HCT116 (cell line): Measurements from ENCODE around the gene RARB. TPM values are rescaled to one million over a fixed set of nuclear protein-coding genes. Genes with fewer than 3 reads are reported as not detected.

Experiments used
- ATAC-seq: fragments of 200-7000 bp; cut with Tn5 transposase; 2 replicates; pipeline ENCODE4 v1.9.1; 2020; ENCODE audit warnings: mild to moderate bottlenecking, moderate library complexity
- BruUV-seq: library from RNA; stranded (reverse); fragments of 400-500 nt; replicated peaks from 2 replicates; lab custom pipeline; 2021; lab: Mats Ljungman, UMichigan
- CTCF ChIA-PET: fragments of 300-600 bp; sonication (Branson Sonifier 250); formaldehyde crosslinking; loops from one replicate; lab custom pipeline; 2021; ENCODE audit warnings: antibody characterized with exemption; lab: Charles Lee
- POLR2A ChIA-PET: fragments of 300-600, 350-600 bp; sonication (Branson Sonifier 250); formaldehyde crosslinking; loops from one replicate; lab custom pipeline; 2021; ENCODE audit warnings: antibody characterized with exemption; lab: Charles Lee
- RAD21 ChIA-PET, 2 experiments: fragments of 300-600 bp; sonication (Branson Sonifier 250); formaldehyde crosslinking; loops; one replicate each; lab custom pipeline; 2023; ENCODE audit warnings: low total read pairs in 2 of 2; ENCODE audit not compliant: uncharacterized antibody in 2 of 2, unreplicated experiment in 2 of 2, low non-redundant PET in 1 of 2; lab: Charles Lee
- DNase-seq: peaks from one replicate; pipeline ENCODE4 v3.0.0-alpha.2; 2010; ENCODE audit warnings: low read depth, low spot score
- H2AFZ ChIP-seq: fragments of 200-600 bp; shearing (Covaris generic), sonication (generic); 2 replicates; pipeline ENCODE4 v1.6.1; 2017; ENCODE audit warnings: low read depth, mixed run types, mixed read lengths, antibody characterized with exemption, low read length; ENCODE audit not compliant: poor library complexity, severe bottlenecking
- H3K27ac ChIP-seq: 2 replicates; pipeline ENCODE4 v1.5.1; 2012; ENCODE audit warnings: low read depth, low read length
- H3K27me3 ChIP-seq: fragments of 200-600 bp; sonication (generic); 2 replicates; pipeline ENCODE4 v1.6.1; 2016; ENCODE audit warnings: mixed run types, low read length, mixed read lengths; ENCODE audit not compliant: insufficient read depth
- H3K36me3 ChIP-seq, 2 experiments: fragments of 200-500 bp in 1 of 2; fragments of 200-600 bp in 1 of 2; sonication (Bioruptor generic) in 1 of 2; sonication (generic) in 1 of 2; 2 replicates each; pipeline versions ENCODE4 v1.5.1 to v1.6.1; 2014 to 2016; ENCODE audit warnings: low read length in 2 of 2, inconsistent platforms in 1 of 2, mixed read lengths in 1 of 2, mixed run types in 1 of 2; ENCODE audit not compliant: insufficient read depth in 2 of 2, control insufficient read depth in 1 of 2
- H3K4me1 ChIP-seq, 2 experiments: fragments of 200-600 bp in 1 of 2; sonication (generic) in 1 of 2; 2 replicates each; pipeline versions ENCODE4 v1.5.1 to v1.6.1; 2012 to 2017; ENCODE audit warnings: low read length in 2 of 2, inconsistent platforms in 1 of 2, mild to moderate bottlenecking in 1 of 2, mixed read lengths in 1 of 2, mixed run types in 1 of 2, moderate library complexity in 1 of 2; ENCODE audit not compliant: insufficient read depth in 2 of 2, control insufficient read depth in 1 of 2
- H3K4me2 ChIP-seq: fragments of 200-600 bp; sonication (generic); 2 replicates; pipeline ENCODE4 v1.6.1; 2017; ENCODE audit warnings: mixed run types, low read length, mixed read lengths
- H3K4me3 ChIP-seq, 2 experiments: fragments of 200-600 bp in 1 of 2; sonication (generic) in 1 of 2; replicated peaks in 1 of 2; 2 replicates each; pipeline ENCODE4 v1.5.1; 2011 to 2016; ENCODE audit warnings: low read length in 2 of 2, control low read depth in 1 of 2, low read depth in 1 of 2, mild to moderate bottlenecking in 1 of 2, mixed read lengths in 1 of 2, mixed run types in 1 of 2
- H3K79me2 ChIP-seq: fragments of 200-600 bp; sonication (generic); 2 replicates; pipeline ENCODE4 v1.6.1; 2017; ENCODE audit warnings: mild to moderate bottlenecking, mixed run types, low read length, moderate library complexity, mixed read lengths; ENCODE audit not compliant: insufficient read depth
- H3K9ac ChIP-seq: fragments of 200-600 bp; sonication (generic); 2 replicates; pipeline ENCODE4 v1.6.1; 2016; ENCODE audit warnings: low read length, mixed read lengths
- H3K9me2 ChIP-seq: fragments of 200-600 bp; sonication (generic), shearing (Covaris generic); 2 replicates; pipeline ENCODE4 v1.6.1; 2017; ENCODE audit warnings: mixed run types, mild to moderate bottlenecking, moderate library complexity; ENCODE audit not compliant: insufficient read depth
- H3K9me3 ChIP-seq, 2 experiments: fragments of 200-500 bp in 1 of 2; fragments of 200-600 bp in 1 of 2; sonication (Bioruptor generic) in 1 of 2; sonication (generic) in 1 of 2; 2 replicates each; pipeline ENCODE4 v1.6.1; 2014 to 2017; ENCODE audit warnings: low read length in 2 of 2, mixed read lengths in 2 of 2, inconsistent platforms in 1 of 2, low read depth in 1 of 2, mild to moderate bottlenecking in 1 of 2, mixed run types in 1 of 2, moderate library complexity in 1 of 2; ENCODE audit not compliant: control insufficient read depth in 1 of 2, insufficient read depth in 1 of 2
- H4K20me1 ChIP-seq: fragments of 200-600 bp; sonication (generic), shearing (Covaris generic); 2 replicates; pipeline ENCODE4 v1.6.1; 2017; ENCODE audit warnings: mixed run types, mild to moderate bottlenecking, moderate library complexity; ENCODE audit not compliant: insufficient read depth
- ELF1 ChIP-seq: IDR thresholded peaks from 2 replicates; pipeline ENCODE4 v1.6.1; 2012; ENCODE audit warnings: low read depth, borderline replicate concordance
- RAD21 ChIP-seq: IDR thresholded peaks from 2 replicates; pipeline ENCODE4 v1.6.1; 2012; ENCODE audit warnings: low read depth, mild to moderate bottlenecking
- SP1 ChIP-seq: IDR thresholded peaks from 2 replicates; pipeline ENCODE4 v1.6.1; 2012; ENCODE audit warnings: low read depth
- SRF ChIP-seq: IDR thresholded peaks from 2 replicates; pipeline ENCODE4 v1.6.1; 2012; ENCODE audit warnings: low read depth
- ZNF274 ChIP-seq: fragments of 200-500 bp; sonication (Bioruptor generic); IDR thresholded peaks from 2 replicates; pipeline ENCODE4 v1.6.1; 2014; ENCODE audit warnings: mild to moderate bottlenecking, low read depth, low read length, inconsistent platforms
- intact Hi-C: fragments of 100-400 bp; cut with micrococcal nuclease; formaldehyde crosslinking; loops from 2 replicates; pipeline ENCODE4 v1.10.0; 2022
- total RNA-seq: library from RNA; stranded (reverse); gene quantifications from one replicate; pipeline ENCODE4 v1.2.1, GENCODE V29; 2021; ENCODE audit not compliant: unreplicated experiment

Gene RARB
- total RNA-seq, 1 experiment from 2014 or later = not detected

DNA sequence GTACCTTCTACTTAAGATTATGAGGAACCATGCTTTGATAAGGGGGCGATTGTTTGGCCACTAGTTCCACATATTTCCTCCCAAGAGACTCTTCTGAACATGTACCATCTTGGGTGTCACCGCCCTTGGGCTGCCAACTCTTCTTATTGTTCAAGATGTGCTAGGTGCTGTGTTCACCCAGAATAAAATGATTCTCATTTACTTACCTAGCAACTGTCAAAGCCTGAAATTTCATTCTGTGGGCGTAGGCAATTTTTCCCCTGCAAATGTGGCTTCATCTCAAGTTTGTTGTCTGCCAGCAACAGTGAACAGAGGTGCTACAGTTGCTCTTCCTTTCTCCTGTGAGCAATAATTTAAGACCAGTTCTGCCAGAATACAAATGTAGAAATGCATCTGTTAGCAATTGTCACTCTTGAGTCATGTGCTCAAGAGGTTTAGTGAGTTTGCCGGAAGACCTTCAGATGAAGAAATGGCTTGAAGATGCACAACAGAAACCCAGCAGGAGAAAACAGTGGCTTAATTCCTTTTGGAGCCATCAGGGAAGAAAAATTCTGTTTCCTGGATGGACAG is 41.3 kb upstream of the RARB start:
- no peak for ATAC-seq
- intact Hi-C loops = no loop called here
- Histone ChIP-seq H3K4me3 (no peak overlapping the region), H2AFZ (no peak overlapping the region), H3K36me3 (no peaks in the 10 kb centered on the region), H3K9me2 (no peaks in the 10 kb centered on the region), H3K9me3 (no peaks in the 10 kb centered on the region), H3K27ac (no peak overlapping the region), H4K20me1 (no peaks in the 10 kb centered on the region), H3K79me2 (no peaks in the 10 kb centered on the region), H3K4me2 (no peak overlapping the region), H3K27me3 (peaks cover 38% of the 10 kb centered on the region), H3K4me1 (no peaks in the 10 kb centered on the region), H3K9ac (no peak overlapping the region)
- no peak for TF ChIP-seq SRF
- BruUV-seq = no TSS peak
- ChIA-PET POLR2A (no interaction called here), CTCF (no interaction called here), RAD21 (no interaction called here)
- no peak for DNase-seq

- no peaks in the 10 kb centered on the region for H3K4me1 ChIP-seq
- no peak overlapping the region for H3K27ac ChIP-seq
- ChIA-PET RAD21 (no interaction called here), CTCF (no interaction called here), POLR2A (no interaction called here)
- DNase-seq = no peak
- no peaks in the 10 kb centered on the region for H4K20me1 ChIP-seq
- H3K9me2 ChIP-seq = no peaks in the 10 kb centered on the region
- TF ChIP-seq ELF1 = no peak
- TF ChIP-seq RAD21 = no peak
- no peak for TF ChIP-seq ZNF274
- no peak for TF ChIP-seq SP1
- no TSS peak for BruUV-seq
- intact Hi-C loops = no loop called here
- no peak overlapping the region for H3K4me2 ChIP-seq
- H2AFZ ChIP-seq = no peak overlapping the region
- H3K27me3 ChIP-seq = peaks cover 23% of the 10 kb centered on the region
- no peak overlapping the region for H3K9ac ChIP-seq
- ATAC-seq = no peak
- H3K36me3 ChIP-seq = no peaks in the 10 kb centered on the region
- no peak overlapping the region for H3K4me3 ChIP-seq
- no peaks in the 10 kb centered on the region for H3K9me3 ChIP-seq
- no peaks in the 10 kb centered on the region for H3K79me2 ChIP-seq
These were observed 37.5 kb upstream of the RARB start for GRCh38 chr3:25390605-25391004.
